Measurements from ENCODE around the gene IL1RAP. TPM values are rescaled to one million over a fixed set of nuclear protein-coding genes. Genes with fewer than 3 reads are reported as not detected.

Gene IL1RAP
- polyA plus RNA-seq, 1 donor, result 9.7 TPM

GRCh38 chr3:190541008-190541407 lies 27.1 kb downstream of the IL1RAP start:
- H3K4me1 ChIP-seq (ENCODE audit: control insufficient read depth, insufficient read depth, low read length), result peaks cover 9% of the 10 kb centered on the region
- no peaks in the 10 kb centered on the region for H3K27me3 ChIP-seq (ENCODE audit: control insufficient read depth, insufficient read depth, low read length)
- H3K4me3 ChIP-seq (ENCODE audit: low read length), result no peak overlapping the region
- no peaks in the 10 kb centered on the region for H3K36me3 ChIP-seq (ENCODE audit: control insufficient read depth, insufficient read depth, low read length)
- H3K9me3 ChIP-seq (ENCODE audit: control insufficient read depth, low read depth, low read length), result no peaks in the 10 kb centered on the region
- H3K27ac ChIP-seq (ENCODE audit: low read length), result no peak overlapping the region
- no peak for DNase-seq

GRCh38 chr3:190541560-190541959 lies 27.7 kb downstream of the IL1RAP start:
- Histone ChIP-seq H3K9me3 (ENCODE audit: control insufficient read depth, low read depth, low read length) (no peaks in the 10 kb centered on the region), H3K27ac (ENCODE audit: low read length) (no peak overlapping the region), H3K36me3 (ENCODE audit: control insufficient read depth, insufficient read depth, low read length) (no peaks in the 10 kb centered on the region), H3K4me3 (ENCODE audit: low read length) (no peak overlapping the region), H3K4me1 (ENCODE audit: control insufficient read depth, insufficient read depth, low read length) (peaks cover 12% of the 10 kb centered on the region), H3K27me3 (ENCODE audit: control insufficient read depth, insufficient read depth, low read length) (no peaks in the 10 kb centered on the region)
- 100% methylated on average over 1 of the region's 2 CpGs for WGBS (ENCODE audit: insufficient coverage, low lambda C conversion rate)
- DNase-seq, result no peak

- no peaks in the 10 kb centered on the region for H3K27me3 ChIP-seq (ENCODE audit: control insufficient read depth, insufficient read depth, low read length)
- WGBS (ENCODE audit: insufficient coverage, low lambda C conversion rate), result 100% methylated on average over 1 of the region's 1 CpG
- H3K4me1 ChIP-seq (ENCODE audit: control insufficient read depth, insufficient read depth, low read length), result peaks cover 20% of the 10 kb centered on the region
- no peaks in the 10 kb centered on the region for H3K9me3 ChIP-seq (ENCODE audit: control insufficient read depth, low read depth, low read length)
- no peak overlapping the region for H3K27ac ChIP-seq (ENCODE audit: low read length)
- H3K36me3 ChIP-seq (ENCODE audit: control insufficient read depth, insufficient read depth, low read length), result no peaks in the 10 kb centered on the region
- no peak for DNase-seq
- H3K4me3 ChIP-seq (ENCODE audit: low read length), result no peak overlapping the region
These were observed 29.0 kb downstream of the IL1RAP start for GRCh38 chr3:190542846-190543245.

- peak; percentile 50 to 75 for DNase-seq
- Histone ChIP-seq H3K4me3 (ENCODE audit: low read length) (no peak overlapping the region), H3K27ac (ENCODE audit: low read length) (no peak overlapping the region), H3K4me1 (ENCODE audit: control insufficient read depth, insufficient read depth, low read length) (peaks cover 20% of the 10 kb centered on the region), H3K27me3 (ENCODE audit: control insufficient read depth, insufficient read depth, low read length) (no peaks in the 10 kb centered on the region), H3K36me3 (ENCODE audit: control insufficient read depth, insufficient read depth, low read length) (no peaks in the 10 kb centered on the region), H3K9me3 (ENCODE audit: control insufficient read depth, low read depth, low read length) (no peaks in the 10 kb centered on the region)
- 17% methylated on average over 1 of the region's 4 CpGs for WGBS (ENCODE audit: insufficient coverage, low lambda C conversion rate)
These were observed 29.8 kb downstream of the IL1RAP start for GRCh38 chr3:190543671-190544070.

GRCh38 chr3:190545191-190545590 lies 31.3 kb downstream of the IL1RAP start:
- no peak overlapping the region for H3K27ac ChIP-seq (ENCODE audit: low read length)
- DNase-seq, result no peak
- 80% methylated on average over 2 of the region's 4 CpGs for WGBS (ENCODE audit: insufficient coverage, low lambda C conversion rate)
- H3K36me3 ChIP-seq (ENCODE audit: control insufficient read depth, insufficient read depth, low read length), result no peaks in the 10 kb centered on the region
- H3K9me3 ChIP-seq (ENCODE audit: control insufficient read depth, low read depth, low read length), result no peaks in the 10 kb centered on the region
- peaks cover 20% of the 10 kb centered on the region for H3K4me1 ChIP-seq (ENCODE audit: control insufficient read depth, insufficient read depth, low read length)
- no peaks in the 10 kb centered on the region for H3K27me3 ChIP-seq (ENCODE audit: control insufficient read depth, insufficient read depth, low read length)
- H3K4me3 ChIP-seq (ENCODE audit: low read length), result no peak overlapping the region

- Histone ChIP-seq H3K27me3 (ENCODE audit: control insufficient read depth, insufficient read depth, low read length) (no peaks in the 10 kb centered on the region), H3K36me3 (ENCODE audit: control insufficient read depth, insufficient read depth, low read length) (no peaks in the 10 kb centered on the region), H3K4me1 (ENCODE audit: control insufficient read depth, insufficient read depth, low read length) (peaks cover 20% of the 10 kb centered on the region), H3K27ac (ENCODE audit: low read length) (no peak overlapping the region), H3K9me3 (ENCODE audit: control insufficient read depth, low read depth, low read length) (no peaks in the 10 kb centered on the region), H3K4me3 (ENCODE audit: low read length) (no peak overlapping the region)
- DNase-seq, result no peak
- WGBS (ENCODE audit: insufficient coverage, low lambda C conversion rate), result 80% methylated on average over 1 of the region's 6 CpGs
These were observed 33.1 kb downstream of the IL1RAP start for GRCh38 chr3:190546881-190547510.

- no CpG with 5 or more reads among the region's 2 CpGs for WGBS (ENCODE audit: insufficient coverage, low lambda C conversion rate)
- H3K9me3 ChIP-seq (ENCODE audit: control insufficient read depth, low read depth, low read length), result peaks cover 5% of the 10 kb centered on the region
- H3K36me3 ChIP-seq (ENCODE audit: control insufficient read depth, insufficient read depth, low read length), result no peaks in the 10 kb centered on the region
- no peak overlapping the region for H3K27ac ChIP-seq (ENCODE audit: low read length)
- H3K27me3 ChIP-seq (ENCODE audit: control insufficient read depth, insufficient read depth, low read length), result no peaks in the 10 kb centered on the region
- H3K4me1 ChIP-seq (ENCODE audit: control insufficient read depth, insufficient read depth, low read length), result peaks cover 20% of the 10 kb centered on the region
- DNase-seq, result no peak
- H3K4me3 ChIP-seq (ENCODE audit: low read length), result no peak overlapping the region
These were observed 34.3 kb downstream of the IL1RAP start for GRCh38 chr3:190548031-190548656.

GRCh38 chr3:190552021-190552420 lies 38.1 kb downstream of the IL1RAP start:
- no peak overlapping the region for H3K27ac ChIP-seq (ENCODE audit: low read length)
- peaks cover 9% of the 10 kb centered on the region for H3K9me3 ChIP-seq (ENCODE audit: control insufficient read depth, low read depth, low read length)
- DNase-seq, result no peak
- peaks cover 4% of the 10 kb centered on the region for H3K4me1 ChIP-seq (ENCODE audit: control insufficient read depth, insufficient read depth, low read length)
- no peak overlapping the region for H3K4me3 ChIP-seq (ENCODE audit: low read length)
- H3K27me3 ChIP-seq (ENCODE audit: control insufficient read depth, insufficient read depth, low read length), result no peaks in the 10 kb centered on the region
- H3K36me3 ChIP-seq (ENCODE audit: control insufficient read depth, insufficient read depth, low read length), result no peaks in the 10 kb centered on the region

GRCh38 chr3:190552969-190553759 lies 39.3 kb downstream of the IL1RAP start:
- no peak for DNase-seq
- H3K4me1 ChIP-seq (ENCODE audit: control insufficient read depth, insufficient read depth, low read length), result no peaks in the 10 kb centered on the region
- no peaks in the 10 kb centered on the region for H3K27me3 ChIP-seq (ENCODE audit: control insufficient read depth, insufficient read depth, low read length)
- WGBS (ENCODE audit: insufficient coverage, low lambda C conversion rate), result 75% methylated on average over 1 of the region's 16 CpGs
- peaks cover 9% of the 10 kb centered on the region for H3K9me3 ChIP-seq (ENCODE audit: control insufficient read depth, low read depth, low read length)
- no peak overlapping the region for H3K4me3 ChIP-seq (ENCODE audit: low read length)
- no peaks in the 10 kb centered on the region for H3K36me3 ChIP-seq (ENCODE audit: control insufficient read depth, insufficient read depth, low read length)
- no peak overlapping the region for H3K27ac ChIP-seq (ENCODE audit: low read length)

- no CpG with 5 or more reads among the region's 6 CpGs for WGBS (ENCODE audit: insufficient coverage, low lambda C conversion rate)
- peaks cover 9% of the 10 kb centered on the region for H3K9me3 ChIP-seq (ENCODE audit: control insufficient read depth, low read depth, low read length)
- no peak overlapping the region for H3K27ac ChIP-seq (ENCODE audit: low read length)
- no peak for DNase-seq
- H3K4me3 ChIP-seq (ENCODE audit: low read length), result no peak overlapping the region
- no peaks in the 10 kb centered on the region for H3K27me3 ChIP-seq (ENCODE audit: control insufficient read depth, insufficient read depth, low read length)
- H3K4me1 ChIP-seq (ENCODE audit: control insufficient read depth, insufficient read depth, low read length), result no peaks in the 10 kb centered on the region
- no peaks in the 10 kb centered on the region for H3K36me3 ChIP-seq (ENCODE audit: control insufficient read depth, insufficient read depth, low read length)
These were observed 40.3 kb downstream of the IL1RAP start for GRCh38 chr3:190554197-190554596.

Data from large intestine (tissue), 3 donors.